ENCODE results near the gene GLCE. TPM values are rescaled to one million over a fixed set of nuclear protein-coding genes. Genes with fewer than 3 reads are reported as not detected.
"Not testable (repeated sequence)": the region's sequence is repeated elsewhere in the genome, so short reads cannot be mapped to it uniquely, and the experiment has no call there.

The GLCE gene
- total and polyA plus RNA-seq, 5 donors: 4.8 to 10.2 (median 8.8) TPM

DNA sequence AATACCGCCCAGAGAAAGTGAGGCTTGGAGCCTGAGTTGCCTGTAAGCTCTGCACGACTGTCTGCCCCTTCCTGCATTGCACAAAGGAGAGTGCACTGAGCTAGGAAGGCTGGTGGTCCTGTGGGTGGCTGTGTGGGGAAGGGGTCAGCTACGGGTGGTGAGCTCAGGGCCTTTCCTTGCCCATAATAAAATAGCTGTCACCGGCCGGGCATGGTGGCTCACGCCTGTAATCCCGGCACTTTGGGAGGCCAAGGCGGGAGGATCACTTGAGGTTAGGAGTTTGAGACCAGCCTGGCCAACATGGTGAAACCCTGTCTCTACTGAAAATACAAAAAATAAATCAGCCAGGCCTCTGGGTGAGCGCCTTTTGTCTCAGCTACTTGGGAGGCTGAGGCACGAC is 131.2 kb downstream of the GLCE start:
- H3K4me3 ChIP-seq (ENCODE audit: low read length); H3K27ac ChIP-seq (ENCODE audit: low read length); H3K27me3 ChIP-seq (ENCODE audit: control insufficient read depth, insufficient read depth); DNase-seq; H3K9me3 ChIP-seq (ENCODE audit: control insufficient read depth, low read length); H3K4me1 ChIP-seq (ENCODE audit: control insufficient read depth, insufficient read depth, low read length); intact Hi-C loops (cut with DNase I); ATAC-seq: not testable (repeated sequence)
- WGBS: 92% methylated on average over 10 of the region's 10 CpGs

DNA sequence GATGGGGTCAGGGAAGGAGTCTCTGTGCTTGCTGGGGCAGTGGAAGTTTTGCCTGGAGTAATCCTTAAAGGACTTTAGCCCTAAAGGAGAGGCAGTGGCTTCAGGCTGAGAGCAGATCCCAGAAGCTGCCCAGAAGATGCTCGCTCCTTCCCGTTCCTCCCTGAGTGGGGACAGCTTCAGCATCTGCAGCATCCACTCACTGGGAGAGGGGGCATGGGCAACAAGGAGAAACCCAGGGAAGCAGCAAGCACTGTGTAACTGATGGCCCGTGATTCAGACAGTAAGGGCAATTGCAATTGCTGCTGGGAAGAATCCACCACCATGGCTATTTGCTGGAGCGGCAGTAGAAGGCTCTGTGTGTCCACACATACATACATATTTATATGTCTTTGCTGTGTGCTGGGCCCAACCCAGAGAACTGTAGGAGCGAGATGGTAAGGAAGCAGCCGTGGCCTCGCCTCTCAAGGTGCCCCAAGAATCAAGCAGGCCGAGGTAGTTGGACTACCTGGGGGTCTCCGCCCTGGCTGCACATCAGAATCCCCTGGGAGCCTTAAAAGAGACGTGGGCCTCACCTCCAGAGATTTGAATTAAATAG is 132.5 kb downstream of the GLCE start:
- WGBS: 89% methylated on average over 10 of the region's 10 CpGs
- H3K27ac ChIP-seq (ENCODE audit: low read length): no peak overlapping the region
- H3K27me3 ChIP-seq (ENCODE audit: control insufficient read depth, insufficient read depth): no peaks in the 10 kb centered on the region
- H3K4me3 ChIP-seq (ENCODE audit: low read length): no peak overlapping the region
- H3K9me3 ChIP-seq (ENCODE audit: control insufficient read depth, low read length): no peaks in the 10 kb centered on the region
- DNase-seq (no peak), ATAC-seq (no peak)
- intact Hi-C loops (cut with DNase I): no loop called here
- H3K4me1 ChIP-seq (ENCODE audit: control insufficient read depth, insufficient read depth, low read length): no peaks in the 10 kb centered on the region

DNA sequence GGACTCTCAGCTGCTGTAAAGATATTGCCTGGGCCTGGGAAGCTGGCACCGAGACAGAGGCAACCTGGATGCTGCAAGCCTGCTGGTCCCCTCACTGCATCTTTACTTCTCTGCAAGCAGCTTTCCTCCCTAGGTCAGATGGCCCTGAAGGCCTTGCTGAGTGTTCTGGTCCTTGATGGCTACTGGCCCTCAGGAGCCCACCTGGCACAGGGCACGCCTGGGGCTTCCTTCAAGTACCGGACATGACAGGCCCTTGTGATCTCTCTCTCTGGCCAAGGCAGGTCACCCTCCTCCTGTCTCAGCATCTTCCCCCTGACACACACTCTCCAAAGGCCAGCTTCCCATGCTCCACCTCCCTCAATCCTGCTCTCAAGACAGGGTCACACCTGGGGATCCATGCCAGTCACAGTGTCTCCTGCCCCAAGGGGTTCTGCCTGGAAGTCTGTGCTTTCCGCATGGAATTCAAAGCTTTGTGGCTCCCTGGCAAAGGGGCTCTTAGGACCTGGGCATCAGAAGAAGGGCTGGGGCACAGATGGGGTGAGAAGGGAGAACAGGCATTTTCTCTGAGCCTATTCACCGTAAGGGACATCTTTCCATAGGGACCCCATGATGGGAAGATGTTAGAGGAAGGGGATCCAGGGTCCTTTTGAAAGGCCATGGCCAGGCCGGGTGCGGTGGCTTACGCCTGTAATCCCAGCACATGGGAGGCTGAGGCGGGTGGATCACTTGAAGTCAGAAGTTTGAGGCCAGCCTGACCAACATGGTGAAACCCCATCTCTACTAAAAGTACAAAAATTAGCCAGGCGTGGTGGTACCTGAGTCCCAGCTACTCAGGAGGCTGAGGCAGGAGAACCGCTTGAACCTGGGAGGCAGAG is 133.5 kb downstream of the GLCE start:
- Histone ChIP-seq H3K27me3 (ENCODE audit: control insufficient read depth, insufficient read depth) (no peaks in the 10 kb centered on the region), H3K4me3 (ENCODE audit: low read length) (no peak overlapping the region), H3K9me3 (ENCODE audit: control insufficient read depth, low read length) (no peaks in the 10 kb centered on the region), H3K27ac (ENCODE audit: low read length) (no peak overlapping the region), H3K4me1 (ENCODE audit: control insufficient read depth, insufficient read depth, low read length) (no peaks in the 10 kb centered on the region)
- ATAC-seq: no peak
- DNase-seq: no peak
- intact Hi-C loops (cut with DNase I): no loop called here
- WGBS: 94% methylated on average over 11 of the region's 11 CpGs

DNA sequence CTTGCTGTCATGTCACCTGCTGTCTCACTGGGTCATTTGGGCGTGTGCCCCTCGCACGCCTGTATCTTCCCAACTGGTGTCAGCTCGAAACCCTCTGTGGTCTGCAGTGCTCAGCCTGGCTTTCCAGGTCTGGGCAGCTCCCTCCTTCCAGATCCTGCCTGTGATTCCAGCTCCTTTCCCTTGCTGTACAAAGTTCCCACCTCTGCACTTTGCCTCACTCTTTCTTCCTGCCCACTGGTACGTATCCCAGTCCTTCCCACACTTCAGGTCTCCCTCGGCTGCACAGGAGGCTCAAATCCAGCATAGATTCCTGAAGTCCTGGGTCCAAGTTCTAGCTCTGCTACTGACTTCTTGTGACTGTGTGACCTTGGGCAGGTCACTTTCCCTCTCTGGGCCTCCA is 136.2 kb downstream of the GLCE start:
- no peak for ATAC-seq
- no peak overlapping the region for H3K27ac ChIP-seq (ENCODE audit: low read length)
- H3K4me1 ChIP-seq (ENCODE audit: control insufficient read depth, insufficient read depth, low read length): no peaks in the 10 kb centered on the region
- H3K9me3 ChIP-seq (ENCODE audit: control insufficient read depth, low read length): no peaks in the 10 kb centered on the region
- H3K27me3 ChIP-seq (ENCODE audit: control insufficient read depth, insufficient read depth): no peaks in the 10 kb centered on the region
- DNase-seq: no peak
- H3K4me3 ChIP-seq (ENCODE audit: low read length): no peak overlapping the region
- intact Hi-C loops (cut with DNase I): no loop called here
- WGBS: 87% methylated on average over 6 of the region's 6 CpGs

DNA sequence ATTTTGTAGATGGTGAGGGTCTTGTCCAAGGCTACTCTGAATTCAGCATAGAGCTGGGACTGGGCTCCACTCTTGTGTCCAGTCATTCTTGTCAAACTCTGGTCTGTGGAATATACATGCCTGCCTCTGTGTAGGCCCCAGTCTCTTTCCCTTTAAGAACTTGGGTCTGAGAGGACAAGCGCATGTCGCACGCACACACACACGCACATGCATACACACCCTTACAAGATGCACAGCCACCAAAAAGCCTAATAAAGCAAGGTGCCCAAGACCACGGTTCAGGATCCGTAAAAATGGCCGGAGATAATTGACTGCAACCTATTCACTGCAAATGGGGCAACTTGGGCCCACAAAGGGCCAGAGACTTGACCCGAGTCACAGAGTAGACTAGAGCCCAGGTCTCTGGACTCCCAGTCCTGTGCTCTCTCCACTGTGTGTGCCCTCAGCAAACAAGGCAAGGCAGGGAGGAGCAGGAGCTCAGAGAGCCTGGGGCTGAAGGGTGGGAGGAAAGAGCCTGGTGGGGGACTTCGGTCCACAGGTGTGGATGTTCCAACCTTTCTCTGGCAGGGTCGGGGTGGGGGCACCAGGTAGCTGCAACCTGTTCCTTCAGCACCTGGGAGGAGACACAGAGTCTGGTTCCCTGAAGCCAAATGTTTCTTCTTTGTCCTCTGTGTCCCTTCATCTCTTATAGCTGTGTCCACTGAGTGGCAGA is 137.4 kb downstream of the GLCE start:
- DNase-seq (no peak), ATAC-seq (peak in 1 of 2 donors; percentile 6)
- 91% methylated on average over 10 of the region's 10 CpGs for WGBS
- intact Hi-C loops (cut with DNase I): no loop called here
- no peaks in the 10 kb centered on the region for H3K9me3 ChIP-seq (ENCODE audit: control insufficient read depth, low read length)
- H3K27me3 ChIP-seq (ENCODE audit: control insufficient read depth, insufficient read depth): no peaks in the 10 kb centered on the region
- H3K4me1 ChIP-seq (ENCODE audit: control insufficient read depth, insufficient read depth, low read length): no peaks in the 10 kb centered on the region
- no peak overlapping the region for H3K27ac ChIP-seq (ENCODE audit: low read length)
- H3K4me3 ChIP-seq (ENCODE audit: low read length): no peak overlapping the region

DNA sequence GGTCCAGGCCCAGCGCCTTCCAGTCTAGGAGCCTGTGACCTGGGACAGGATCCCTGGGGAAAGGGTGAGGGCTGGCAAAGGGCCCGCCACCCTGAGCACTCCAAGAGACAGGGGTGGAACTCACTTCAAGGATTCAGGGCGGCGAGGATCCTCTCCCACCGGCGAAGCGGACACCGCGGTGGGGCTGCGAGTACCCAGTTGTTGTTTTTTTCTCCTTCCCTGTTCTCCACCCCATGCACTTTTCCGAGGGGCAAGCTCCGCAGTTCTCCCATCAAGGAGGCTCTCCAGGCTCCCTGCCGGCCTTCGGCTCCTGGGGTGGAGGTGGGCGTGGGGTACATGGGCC is 137.9 kb downstream of the GLCE start:
- 42% methylated on average over 15 of the region's 15 CpGs for WGBS
- Histone ChIP-seq H3K9me3 (ENCODE audit: control insufficient read depth, low read length) (no peaks in the 10 kb centered on the region), H3K4me3 (ENCODE audit: low read length) (no peak overlapping the region), H3K4me1 (ENCODE audit: control insufficient read depth, insufficient read depth, low read length) (no peaks in the 10 kb centered on the region), H3K27ac (ENCODE audit: low read length) (no peak overlapping the region), H3K27me3 (ENCODE audit: control insufficient read depth, insufficient read depth) (no peaks in the 10 kb centered on the region)
- ATAC-seq (peak in 1 of 2 donors; percentile 17), DNase-seq (peak in 2 of 3 donors; percentile 55 to 56)
- intact Hi-C loops (cut with DNase I): no loop called here

DNA sequence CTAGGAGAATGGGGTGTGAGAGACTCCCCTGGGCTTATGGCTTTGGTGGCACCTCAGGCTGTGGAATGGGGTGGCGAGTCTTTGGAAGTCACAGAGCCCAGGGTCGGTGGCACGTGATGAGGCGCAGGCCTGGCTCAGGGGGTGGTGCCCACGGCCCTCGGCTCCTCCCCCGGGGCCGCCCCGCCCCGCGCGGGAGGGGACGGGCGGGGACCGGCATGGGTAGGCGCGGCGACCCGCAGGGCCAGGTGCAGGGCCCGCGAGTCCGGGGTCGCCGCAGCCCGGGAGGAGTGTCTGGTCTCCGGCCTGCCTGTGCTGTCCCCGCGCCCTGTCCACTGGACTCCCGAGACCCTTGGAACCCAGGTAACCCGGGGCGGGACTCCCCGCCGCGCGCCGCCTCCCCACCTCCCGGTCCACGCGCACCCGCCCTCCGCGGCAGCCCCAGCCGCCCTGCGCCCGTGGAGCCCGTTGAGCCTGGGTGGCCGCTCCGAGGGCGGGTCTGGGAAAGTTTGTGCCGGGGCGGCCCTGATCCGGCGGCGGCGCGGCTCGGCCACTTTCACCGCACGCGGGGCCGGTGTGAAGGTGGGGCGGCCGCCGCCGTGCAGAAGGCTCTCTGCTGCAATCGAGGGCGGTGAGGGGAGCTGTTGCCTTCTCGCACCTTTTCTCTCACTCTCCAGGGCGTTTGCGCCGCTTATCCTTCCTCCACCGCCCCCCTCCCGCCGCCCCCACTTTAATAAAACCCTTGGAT is 138.4 kb downstream of the GLCE start, which contains the start of gene PAQR5:
Gene PAQR5 (plus strand): TSS at position 216 of the 745 bp plus-strand sequence. CDS start 61,169 bp downstream, outside the sequence.
- no peak within 1 kb of the TSS for H3K27ac ChIP-seq (ENCODE audit: low read length)
- H3K27me3 ChIP-seq (ENCODE audit: control insufficient read depth, insufficient read depth): no peaks in the 10 kb centered on the region
- H3K9me3 ChIP-seq (ENCODE audit: control insufficient read depth, low read length): no peaks in the 10 kb centered on the region
- DNase-seq: peak; percentile 41 to 80 (median 71)
- intact Hi-C loops (cut with DNase I): no loop called here
- under 1% methylated on average over 74 of the region's 74 CpGs for WGBS
- peak within 1 kb of the TSS; percentile 61 for H3K4me3 ChIP-seq (ENCODE audit: low read length)
- peak; percentile 87 to 91 for ATAC-seq
- no peaks in the 10 kb centered on the region for H3K4me1 ChIP-seq (ENCODE audit: control insufficient read depth, insufficient read depth, low read length)

DNA sequence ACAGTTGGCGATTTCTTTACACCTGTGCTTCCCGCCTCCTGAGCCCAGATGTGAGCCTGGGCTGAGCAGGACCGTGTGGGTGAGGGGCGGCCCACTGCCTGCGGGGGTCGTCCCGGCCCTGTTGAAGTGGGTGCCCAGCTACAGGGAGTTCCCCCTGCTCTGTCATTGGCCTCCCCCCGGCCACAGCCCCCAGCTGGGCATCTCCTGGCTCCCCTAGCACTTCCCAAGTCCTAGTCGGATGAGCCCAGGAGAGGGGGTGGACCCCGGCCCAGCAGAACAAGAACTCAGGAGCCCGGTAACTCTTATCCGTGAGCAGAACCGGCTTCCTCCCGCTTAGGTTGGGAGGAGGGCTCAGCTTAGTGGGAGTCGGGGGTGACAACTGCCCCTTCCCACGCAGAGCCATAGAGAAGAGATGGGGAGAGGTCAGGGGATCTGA is 139.0 kb downstream of the GLCE start:
- peak in 1 of 2 donors; percentile 4 for ATAC-seq
- WGBS: 24% methylated on average over 16 of the region's 16 CpGs
- H3K4me3 ChIP-seq (ENCODE audit: low read length): peak overlapping the region; percentile 61
- H3K9me3 ChIP-seq (ENCODE audit: control insufficient read depth, low read length): no peaks in the 10 kb centered on the region
- no peaks in the 10 kb centered on the region for H3K4me1 ChIP-seq (ENCODE audit: control insufficient read depth, insufficient read depth, low read length)
- no peak overlapping the region for H3K27ac ChIP-seq (ENCODE audit: low read length)
- H3K27me3 ChIP-seq (ENCODE audit: control insufficient read depth, insufficient read depth): no peaks in the 10 kb centered on the region
- no peak for DNase-seq
- intact Hi-C loops (cut with DNase I): no loop called here

DNA sequence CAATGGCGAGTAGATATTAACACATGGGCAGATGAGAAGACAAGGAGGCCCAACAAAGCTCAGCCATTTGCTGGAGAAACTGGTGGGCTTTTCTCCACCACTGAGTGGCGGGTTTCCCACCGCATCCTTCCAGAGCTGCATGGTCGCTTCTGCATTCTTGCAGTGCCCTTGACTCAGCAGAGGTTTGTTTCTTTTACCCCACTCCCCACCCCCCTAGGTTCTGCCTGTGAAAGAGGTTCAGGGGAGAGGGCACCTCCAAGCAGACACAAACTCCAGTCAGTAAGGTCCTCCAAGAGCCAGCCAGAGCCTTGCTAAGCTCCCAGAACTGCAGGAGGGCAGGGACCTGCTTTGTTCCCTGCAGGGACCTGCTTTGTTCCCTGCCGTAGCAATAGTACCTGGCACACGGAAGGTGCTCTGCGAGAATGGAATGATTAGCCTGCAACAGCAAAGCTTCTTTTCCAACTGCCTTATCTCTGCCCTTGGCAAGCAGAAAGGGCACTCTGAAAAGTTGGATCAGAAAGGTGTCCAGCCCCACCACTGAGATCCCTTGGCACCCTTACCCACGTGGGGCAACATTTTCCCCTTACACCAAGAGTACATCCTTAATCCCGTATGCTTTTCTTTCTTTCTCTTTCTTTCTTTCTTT is 139.6 kb downstream of the GLCE start:
- intact Hi-C loops (cut with DNase I): no loop called here
- DNase-seq (no peak), ATAC-seq (no peak)
- no peaks in the 10 kb centered on the region for H3K9me3 ChIP-seq (ENCODE audit: control insufficient read depth, low read length)
- WGBS: 45% methylated on average over 9 of the region's 9 CpGs
- no peaks in the 10 kb centered on the region for H3K4me1 ChIP-seq (ENCODE audit: control insufficient read depth, insufficient read depth, low read length)
- no peak overlapping the region for H3K4me3 ChIP-seq (ENCODE audit: low read length)
- H3K27me3 ChIP-seq (ENCODE audit: control insufficient read depth, insufficient read depth): no peaks in the 10 kb centered on the region
- H3K27ac ChIP-seq (ENCODE audit: low read length): no peak overlapping the region

DNA sequence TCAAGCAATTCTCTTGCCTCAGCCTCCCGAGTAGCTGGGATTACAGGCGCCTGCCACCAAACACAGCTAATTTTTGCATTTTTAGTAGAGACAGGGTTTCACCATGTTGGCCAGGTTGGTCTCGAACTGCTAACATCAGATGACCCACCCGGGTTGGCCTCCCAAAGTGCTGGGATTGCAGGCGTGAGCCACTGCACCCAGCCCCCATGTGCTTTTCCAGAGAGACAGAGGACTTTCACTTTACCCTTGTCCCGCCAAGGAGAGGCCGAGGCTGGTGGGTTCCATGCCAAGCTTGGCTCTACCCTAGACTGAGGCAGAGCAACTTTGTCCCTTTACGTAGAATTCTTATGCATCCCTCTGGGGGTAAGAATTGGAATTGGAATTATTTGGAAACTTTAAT is 140.7 kb downstream of the GLCE start:
- H3K27me3 ChIP-seq (ENCODE audit: control insufficient read depth, insufficient read depth); H3K27ac ChIP-seq (ENCODE audit: low read length); intact Hi-C loops (cut with DNase I); H3K4me3 ChIP-seq (ENCODE audit: low read length); H3K4me1 ChIP-seq (ENCODE audit: control insufficient read depth, insufficient read depth, low read length); ATAC-seq; DNase-seq; H3K9me3 ChIP-seq (ENCODE audit: control insufficient read depth, low read length): not testable (repeated sequence)
- WGBS: 84% methylated on average over 8 of the region's 8 CpGs
